Loucy (cell line): ENCODE results near the gene LCE7A.

ENCODE experiments used
- H2AFZ ChIP-seq: fragments of 200-600 bp; sonication (generic); 2 replicates; pipeline ENCODE4 v1.6.0; 2016; ENCODE audit warnings: antibody characterized with exemption, mild to moderate bottlenecking, low read length, moderate library complexity
- H3F3A ChIP-seq: fragments of 200-600 bp; 2 replicates; pipeline ENCODE4 v1.6.0; 2016; ENCODE audit warnings: antibody characterized with exemption, low read depth, mild to moderate bottlenecking
- H3K27me3 ChIP-seq: fragments of 200-600 bp; sonication (generic); 2 replicates; pipeline ENCODE4 v1.6.1; 2014; ENCODE audit warnings: low read length, mild to moderate bottlenecking; ENCODE audit not compliant: insufficient read depth, poor library complexity, severe bottlenecking
- H3K36me3 ChIP-seq: fragments of 200-600 bp; sonication (generic); 2 replicates; pipeline ENCODE4 v1.6.1; 2016; ENCODE audit warnings: low read length; ENCODE audit not compliant: insufficient read depth
- H3K4me1 ChIP-seq: fragments of 200-600 bp; sonication (generic); 2 replicates; pipeline ENCODE4 v1.5.1; 2014; ENCODE audit warnings: low read length, mild to moderate bottlenecking; ENCODE audit not compliant: insufficient read depth, poor library complexity, severe bottlenecking
- H3K4me2 ChIP-seq: fragments of 200-600 bp; sonication (generic); 2 replicates; pipeline ENCODE4 v1.6.0; 2014; ENCODE audit warnings: antibody characterized with exemption, low read length, low read depth, mild to moderate bottlenecking; ENCODE audit not compliant: poor library complexity, severe bottlenecking
- H3K4me3 ChIP-seq: fragments of 200-600 bp; sonication (generic); 2 replicates; pipeline ENCODE4 v1.5.1; 2014; ENCODE audit warnings: low read length, mild to moderate bottlenecking, mixed read lengths; ENCODE audit not compliant: poor library complexity, severe bottlenecking
- H3K79me2 ChIP-seq: fragments of 200-600 bp; sonication (generic); 2 replicates; pipeline ENCODE4 v1.6.1; 2014; ENCODE audit warnings: low read length; ENCODE audit not compliant: insufficient read depth
- H3K9ac ChIP-seq: fragments of 200-600 bp; sonication (generic); 2 replicates; pipeline ENCODE4 v1.6.0; 2014; ENCODE audit warnings: mild to moderate bottlenecking, low read depth, low read length, moderate library complexity; ENCODE audit not compliant: poor library complexity, severe bottlenecking
- H3K9me2 ChIP-seq: fragments of 200-600 bp; sonication (generic); replicated peaks from 2 replicates; pipeline ENCODE4 v1.6.1; 2016; ENCODE audit warnings: low read depth, low read length, mixed read lengths
- H3K9me3 ChIP-seq: fragments of 200-600 bp; sonication (generic); 2 replicates; pipeline ENCODE4 v1.6.1; 2014; ENCODE audit warnings: mild to moderate bottlenecking, antibody characterized with exemption, low read length, low read depth; ENCODE audit not compliant: insufficient read depth
- H4K20me1 ChIP-seq: fragments of 200-600 bp; sonication (generic); 2 replicates; pipeline ENCODE4 v1.6.0; 2014; ENCODE audit warnings: antibody characterized with exemption, low read length, mild to moderate bottlenecking; ENCODE audit not compliant: insufficient read depth, poor library complexity, severe bottlenecking
- EZH2phosphoT487 ChIP-seq: fragments of 200-600 bp; IDR thresholded peaks from 2 replicates; pipeline ENCODE4 v1.6.1; 2018; ENCODE audit warnings: antibody characterized with exemption, mild to moderate bottlenecking, moderate library complexity, borderline replicate concordance
- TF ChIP-seq, protein P1 (sequence below): fragments of 200-600 bp; sonication (generic); conservative IDR thresholded peaks from 2 replicates; pipeline ENCODE4 v1.5.1; 2014; ENCODE audit warnings: mild to moderate bottlenecking, antibody characterized with exemption, low read length

Gene LCE7A

DNA sequence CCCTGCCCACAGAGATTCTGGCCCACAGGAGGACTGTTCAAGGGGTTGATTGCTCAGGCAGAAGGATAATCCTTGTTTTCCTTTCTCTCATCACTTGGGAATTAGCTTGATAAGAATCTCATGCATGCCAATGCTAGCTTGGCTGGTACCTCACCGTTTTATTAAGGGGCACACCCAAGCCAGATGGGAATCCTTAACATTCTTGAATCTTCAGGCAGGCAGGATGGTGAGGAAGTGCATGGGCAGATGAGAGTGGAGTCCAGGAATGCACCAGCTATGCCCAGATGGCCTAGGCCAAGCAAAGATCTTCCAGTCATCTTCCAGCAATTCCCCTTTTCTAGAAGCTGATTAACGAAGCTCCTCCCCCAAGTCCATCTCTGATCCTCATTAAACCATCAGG is 4.1 kb upstream of the LCE7A start:
- H3K4me2 ChIP-seq: no peak overlapping the region
- TF ChIP-seq, protein P1, sequence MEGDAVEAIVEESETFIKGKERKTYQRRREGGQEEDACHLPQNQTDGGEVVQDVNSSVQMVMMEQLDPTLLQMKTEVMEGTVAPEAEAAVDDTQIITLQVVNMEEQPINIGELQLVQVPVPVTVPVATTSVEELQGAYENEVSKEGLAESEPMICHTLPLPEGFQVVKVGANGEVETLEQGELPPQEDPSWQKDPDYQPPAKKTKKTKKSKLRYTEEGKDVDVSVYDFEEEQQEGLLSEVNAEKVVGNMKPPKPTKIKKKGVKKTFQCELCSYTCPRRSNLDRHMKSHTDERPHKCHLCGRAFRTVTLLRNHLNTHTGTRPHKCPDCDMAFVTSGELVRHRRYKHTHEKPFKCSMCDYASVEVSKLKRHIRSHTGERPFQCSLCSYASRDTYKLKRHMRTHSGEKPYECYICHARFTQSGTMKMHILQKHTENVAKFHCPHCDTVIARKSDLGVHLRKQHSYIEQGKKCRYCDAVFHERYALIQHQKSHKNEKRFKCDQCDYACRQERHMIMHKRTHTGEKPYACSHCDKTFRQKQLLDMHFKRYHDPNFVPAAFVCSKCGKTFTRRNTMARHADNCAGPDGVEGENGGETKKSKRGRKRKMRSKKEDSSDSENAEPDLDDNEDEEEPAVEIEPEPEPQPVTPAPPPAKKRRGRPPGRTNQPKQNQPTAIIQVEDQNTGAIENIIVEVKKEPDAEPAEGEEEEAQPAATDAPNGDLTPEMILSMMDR: no peak
- no peak for TF ChIP-seq EZH2phosphoT487
- H3K27me3 ChIP-seq: no peaks in the 10 kb centered on the region
- H3K9me2 ChIP-seq: 0 out of 2 replicates have a peak, but pooled peaks cover 3% of the 10 kb centered on the region
- H4K20me1 ChIP-seq: no peaks in the 10 kb centered on the region
- H3K36me3 ChIP-seq: no peaks in the 10 kb centered on the region
- H3F3A ChIP-seq: no peaks in the 10 kb centered on the region
- H3K4me1 ChIP-seq: no peaks in the 10 kb centered on the region
- H3K9me3 ChIP-seq: no peaks in the 10 kb centered on the region
- H3K9ac ChIP-seq: no peak overlapping the region
- H3K4me3 ChIP-seq: no peak overlapping the region
- no peaks in the 10 kb centered on the region for H3K79me2 ChIP-seq
- no peak overlapping the region for H2AFZ ChIP-seq

DNA sequence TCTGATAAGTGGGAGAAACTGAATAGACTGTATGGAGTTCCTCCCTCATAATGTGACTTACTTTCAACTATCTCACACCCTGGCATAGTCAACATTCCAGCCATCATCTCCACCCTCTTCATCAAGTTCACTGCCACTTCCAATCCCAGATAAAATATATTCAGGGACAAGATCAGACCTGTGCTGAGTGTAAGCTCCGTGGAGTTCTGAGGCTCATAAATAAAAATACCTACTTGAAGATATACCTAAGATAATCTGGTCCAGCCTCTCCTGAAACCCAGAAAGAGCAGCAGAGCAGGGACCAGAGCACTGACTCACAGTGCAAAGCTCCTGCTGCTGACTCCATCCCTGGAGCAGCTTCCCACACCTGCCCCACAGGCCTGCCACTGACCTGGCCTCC is 1.7 kb upstream of the LCE7A start:
- no peaks in the 10 kb centered on the region for H4K20me1 ChIP-seq
- no peaks in the 10 kb centered on the region for H3F3A ChIP-seq
- 0 out of 2 replicates have a peak, but pooled peaks cover 3% of the 10 kb centered on the region for H3K9me2 ChIP-seq
- no peak overlapping the region for H2AFZ ChIP-seq
- no peak overlapping the region for H3K9ac ChIP-seq
- TF ChIP-seq EZH2phosphoT487: no peak
- TF ChIP-seq, protein P1: no peak
- H3K27me3 ChIP-seq: no peaks in the 10 kb centered on the region
- no peaks in the 10 kb centered on the region for H3K36me3 ChIP-seq
- H3K4me1 ChIP-seq: no peaks in the 10 kb centered on the region
- H3K4me3 ChIP-seq: no peak overlapping the region
- no peaks in the 10 kb centered on the region for H3K9me3 ChIP-seq
- H3K79me2 ChIP-seq: no peaks in the 10 kb centered on the region
- no peak overlapping the region for H3K4me2 ChIP-seq

DNA sequence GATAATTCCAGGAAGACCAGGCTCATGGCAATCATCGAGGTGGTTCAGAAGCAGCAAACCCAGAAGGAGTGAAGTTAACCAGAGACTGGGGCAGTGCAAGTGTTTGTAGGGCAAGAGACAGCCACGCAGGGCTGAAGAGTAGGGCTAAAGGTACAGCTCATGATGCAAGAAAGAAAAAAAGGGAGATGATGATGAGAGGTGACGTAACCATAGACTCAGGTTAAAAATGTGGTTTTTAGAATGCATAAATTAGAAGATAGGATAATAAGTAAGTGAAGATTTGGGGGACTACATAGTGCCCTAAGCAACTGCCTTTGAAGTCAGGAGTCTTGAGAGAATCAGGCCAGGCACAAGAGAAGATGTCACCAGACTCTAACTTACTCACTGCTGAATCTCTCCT is 333 bp downstream of the LCE7A start:
- H3K4me2 ChIP-seq: no peak overlapping the region
- no peak for TF ChIP-seq EZH2phosphoT487
- TF ChIP-seq, protein P1: no peak
- H3K9ac ChIP-seq: no peak overlapping the region
- no peaks in the 10 kb centered on the region for H3K36me3 ChIP-seq
- no peak overlapping the region for H2AFZ ChIP-seq
- no peaks in the 10 kb centered on the region for H3K27me3 ChIP-seq
- H3F3A ChIP-seq: no peaks in the 10 kb centered on the region
- H3K9me2 ChIP-seq: 0 out of 2 replicates have a peak, but pooled peaks cover 3% of the 10 kb centered on the region
- no peaks in the 10 kb centered on the region for H3K79me2 ChIP-seq
- H3K9me3 ChIP-seq: no peaks in the 10 kb centered on the region
- no peaks in the 10 kb centered on the region for H4K20me1 ChIP-seq
- H3K4me3 ChIP-seq: no peak overlapping the region
- H3K4me1 ChIP-seq: no peaks in the 10 kb centered on the region
